Inferior parietal cortex (tissue), 1 donor: Measurements from ENCODE around the gene TLR8.
"Not testable (repeated sequence)": the region's sequence is repeated elsewhere in the genome, so short reads cannot be mapped to it uniquely, and the experiment has no call there.

Experiments
- DNase-seq: peaks from one replicate; pipeline ENCODE4 v3.0.0-alpha.2; 2016; ENCODE audit errors: extremely low spot score

TLR8 gene

DNA sequence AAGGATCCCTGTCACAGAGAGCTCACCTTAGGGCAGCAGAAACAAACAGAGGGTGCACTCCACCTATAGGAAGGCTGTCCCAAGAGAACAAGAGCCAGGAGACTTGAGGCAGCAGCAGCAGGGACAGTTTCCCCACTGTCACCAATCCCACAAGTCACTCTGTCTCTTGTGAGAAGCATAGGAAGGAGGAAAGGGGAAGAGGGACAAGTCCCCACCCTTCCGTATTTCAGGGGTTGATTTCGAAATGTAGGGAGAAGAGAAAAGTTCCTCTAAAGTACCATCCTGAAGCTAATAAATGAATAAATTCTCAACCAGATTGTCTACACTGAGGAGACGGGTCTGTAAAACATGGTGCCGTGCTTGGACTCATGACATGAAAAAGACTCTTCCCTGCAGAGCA is 9.5 kb upstream of the TLR8 start:
- DNase-seq, result no peak

DNA sequence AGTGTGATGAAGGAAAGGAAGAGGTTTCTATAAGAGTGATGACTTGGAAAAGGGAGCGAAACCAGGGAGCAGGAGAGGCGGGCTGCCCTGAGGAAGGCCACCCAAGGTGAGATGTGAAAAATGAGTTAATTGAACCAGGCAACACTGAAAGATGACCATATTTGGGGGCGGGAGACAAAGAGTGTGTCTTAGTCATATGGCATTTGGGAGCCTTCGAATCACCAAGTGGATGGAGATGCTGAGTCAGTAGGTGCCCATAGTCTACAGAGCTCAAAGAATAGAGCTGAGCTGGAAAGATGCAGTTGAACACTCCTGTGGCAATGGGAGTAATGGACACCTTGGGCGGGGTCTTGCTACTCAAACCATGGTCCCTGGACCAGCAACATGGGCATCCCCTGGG is 8.3 kb upstream of the TLR8 start:
- no peak for DNase-seq

DNA sequence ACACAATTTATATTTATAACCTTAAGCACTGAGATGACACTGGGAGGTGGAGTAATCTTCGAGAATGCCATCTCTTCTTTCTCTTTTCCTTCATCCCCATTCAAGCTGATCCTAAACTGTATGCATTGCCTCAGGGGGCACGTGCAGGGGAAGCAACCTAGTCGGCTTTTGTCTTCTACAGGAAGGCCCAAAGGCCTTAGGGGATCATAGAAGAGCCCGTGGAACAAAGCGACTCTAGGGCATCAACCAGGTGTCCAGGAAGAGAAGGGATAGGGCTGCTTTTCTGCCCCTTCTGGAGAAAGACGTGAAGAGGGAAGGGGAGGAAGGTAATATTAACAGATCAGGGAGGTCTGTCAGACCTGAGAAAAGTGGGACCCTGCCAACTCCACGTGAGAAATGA is 6.9 kb upstream of the TLR8 start:
- no peak for DNase-seq

DNA sequence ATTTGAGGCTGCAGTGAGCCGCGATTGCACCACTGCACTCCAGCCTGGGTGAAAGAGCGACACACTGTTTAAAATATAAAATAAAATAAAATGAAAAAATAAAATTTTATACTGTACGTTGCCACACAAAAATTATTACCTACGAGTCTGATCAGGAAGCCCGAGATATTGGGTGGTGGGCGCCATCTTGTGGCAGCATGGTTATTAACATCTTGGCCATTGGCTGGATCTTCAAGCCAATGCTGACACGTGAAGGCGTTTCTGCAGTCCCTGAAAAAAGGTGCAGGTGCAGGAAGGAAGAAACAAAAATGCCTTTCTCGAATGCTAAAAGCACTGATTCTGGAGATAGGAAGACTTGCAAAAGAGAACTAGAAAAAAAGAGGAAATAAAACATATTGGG is 4.9 kb upstream of the TLR8 start:
- peak; percentile 62 for DNase-seq

DNA sequence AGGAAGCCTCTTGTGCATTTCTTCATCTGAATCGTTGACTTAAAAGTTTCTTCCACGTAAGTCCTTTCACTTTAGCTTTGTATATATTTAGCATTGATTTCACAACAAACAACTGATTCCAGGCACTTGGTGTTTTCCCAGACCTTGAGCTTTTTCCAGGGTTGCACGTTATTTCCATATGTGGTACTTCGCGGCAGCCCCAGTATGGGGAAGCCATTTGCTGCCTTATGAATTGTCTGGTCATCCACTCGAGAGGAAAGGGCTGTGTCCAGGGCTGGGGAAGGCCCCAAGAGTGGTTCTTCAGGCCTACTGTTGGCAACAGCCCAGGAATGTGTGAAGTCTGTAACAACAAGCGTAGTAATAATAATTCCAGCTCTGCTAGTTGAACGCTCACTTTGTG is 2.8 kb upstream of the TLR8 start:
- no peak for DNase-seq

DNA sequence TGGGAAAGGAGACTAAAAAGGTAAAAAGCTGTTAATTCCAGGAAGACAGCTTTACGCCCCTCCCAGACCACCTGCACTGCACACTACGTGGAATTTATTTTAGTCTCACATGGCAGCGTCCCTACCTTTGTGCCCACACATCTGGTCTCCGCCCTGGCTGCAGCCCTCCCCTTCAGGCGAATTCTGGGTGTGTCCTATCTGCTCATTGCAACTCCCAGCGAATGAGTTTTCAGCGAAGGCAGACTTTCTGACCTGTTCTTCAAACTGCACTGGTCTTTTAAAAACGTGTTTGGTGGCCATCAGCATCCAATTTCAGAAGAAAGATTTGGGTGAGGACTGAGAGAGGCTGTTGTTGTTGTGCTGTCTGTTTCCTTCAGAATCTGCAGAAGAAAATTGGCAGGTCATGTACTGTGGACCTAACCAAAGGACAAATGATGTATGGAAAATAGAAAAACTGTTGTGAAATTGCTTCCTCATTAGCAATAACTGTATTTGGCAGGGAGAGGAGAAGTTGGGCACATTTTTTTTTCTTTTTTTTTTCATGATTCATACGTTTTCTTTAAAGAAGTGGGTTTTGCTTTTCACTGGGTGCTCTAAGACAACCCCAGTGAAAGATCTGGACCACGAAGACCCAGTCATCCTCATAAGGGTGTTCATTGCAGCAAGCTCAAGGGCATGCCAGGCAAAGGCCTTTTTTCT is 4.2 kb downstream of the TLR8 start:
- no peak for DNase-seq

DNA sequence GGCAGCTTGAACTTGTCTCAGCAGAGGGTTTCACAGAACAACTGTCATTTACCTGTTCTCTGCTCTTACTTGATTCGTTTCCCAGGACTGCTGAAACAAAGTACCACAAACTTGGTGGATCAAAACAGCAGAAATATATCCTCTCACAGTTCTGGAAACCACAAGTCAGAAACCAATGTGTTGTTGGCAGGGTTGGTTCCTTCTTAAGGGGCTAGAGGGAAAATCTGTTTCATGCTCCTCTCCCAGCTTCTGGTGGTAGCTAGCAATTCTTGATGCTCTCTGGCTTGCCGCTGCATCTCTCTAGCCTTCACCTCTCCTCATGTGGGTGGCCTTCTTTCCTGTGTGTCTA is 4.7 kb downstream of the TLR8 start:
- no peak for DNase-seq

DNA sequence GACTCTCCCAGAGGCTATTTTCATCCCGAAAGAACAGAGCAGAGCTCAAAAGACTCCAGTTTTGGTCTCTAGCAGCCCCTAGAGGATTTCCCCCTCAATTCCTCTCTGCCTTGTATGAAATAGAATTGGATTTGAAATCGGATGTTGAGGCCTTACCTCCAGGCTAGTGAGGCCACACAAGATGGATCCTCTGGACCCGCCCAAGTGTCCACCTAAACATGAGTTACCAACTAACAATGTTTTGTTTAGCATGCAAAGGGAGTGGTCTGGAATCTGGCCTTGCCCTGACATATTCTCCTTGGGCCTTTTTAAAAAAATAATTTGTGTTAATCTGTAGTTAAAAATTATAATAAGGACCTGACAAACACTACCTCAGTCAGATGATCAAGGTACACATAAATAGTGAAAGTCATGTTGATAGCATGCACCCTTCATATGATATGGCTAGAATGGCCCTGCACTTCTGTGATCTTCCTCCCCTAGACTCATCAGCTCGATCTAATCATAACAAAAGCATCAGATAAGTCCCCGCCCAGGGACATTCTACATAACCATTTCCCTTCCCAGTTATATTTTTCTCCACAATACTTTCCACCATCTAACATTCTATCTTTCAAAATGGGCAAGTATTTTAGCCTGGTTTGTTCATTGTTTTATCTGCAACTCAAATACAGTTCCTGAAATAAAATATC is 6.5 kb downstream of the TLR8 start:
- DNase-seq, result no peak

DNA sequence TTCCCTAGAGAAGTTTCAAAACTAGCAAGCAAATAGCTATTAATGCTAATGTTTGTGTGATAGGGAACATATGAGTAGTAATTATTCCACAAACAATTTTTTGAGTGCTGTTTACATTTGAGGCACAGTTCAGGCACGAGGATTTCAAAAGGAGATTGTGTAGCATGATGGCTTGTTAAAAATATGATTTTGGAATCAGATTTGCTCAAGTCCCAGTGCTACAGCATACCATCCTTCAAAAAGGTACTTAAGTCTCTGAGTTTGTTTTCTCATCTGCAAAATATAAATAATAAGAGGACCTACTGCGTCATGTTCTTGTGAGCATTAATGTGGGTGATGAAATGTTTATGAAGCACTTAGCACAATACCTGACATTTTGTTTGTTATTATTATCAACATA is 11.3 kb downstream of the TLR8 start:
- DNase-seq, result no peak

DNA sequence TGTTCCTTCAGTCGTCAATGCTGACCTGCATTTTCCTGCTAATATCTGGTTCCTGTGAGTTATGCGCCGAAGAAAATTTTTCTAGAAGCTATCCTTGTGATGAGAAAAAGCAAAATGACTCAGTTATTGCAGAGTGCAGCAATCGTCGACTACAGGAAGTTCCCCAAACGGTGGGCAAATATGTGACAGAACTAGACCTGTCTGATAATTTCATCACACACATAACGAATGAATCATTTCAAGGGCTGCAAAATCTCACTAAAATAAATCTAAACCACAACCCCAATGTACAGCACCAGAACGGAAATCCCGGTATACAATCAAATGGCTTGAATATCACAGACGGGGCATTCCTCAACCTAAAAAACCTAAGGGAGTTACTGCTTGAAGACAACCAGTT is 12.6 kb downstream of the TLR8 start:
- DNase-seq, result no peak

DNA sequence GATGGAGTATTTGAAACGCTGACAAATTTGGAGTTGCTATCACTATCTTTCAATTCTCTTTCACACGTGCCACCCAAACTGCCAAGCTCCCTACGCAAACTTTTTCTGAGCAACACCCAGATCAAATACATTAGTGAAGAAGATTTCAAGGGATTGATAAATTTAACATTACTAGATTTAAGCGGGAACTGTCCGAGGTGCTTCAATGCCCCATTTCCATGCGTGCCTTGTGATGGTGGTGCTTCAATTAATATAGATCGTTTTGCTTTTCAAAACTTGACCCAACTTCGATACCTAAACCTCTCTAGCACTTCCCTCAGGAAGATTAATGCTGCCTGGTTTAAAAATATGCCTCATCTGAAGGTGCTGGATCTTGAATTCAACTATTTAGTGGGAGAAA is 13.2 kb downstream of the TLR8 start:
- DNase-seq, result no peak

DNA sequence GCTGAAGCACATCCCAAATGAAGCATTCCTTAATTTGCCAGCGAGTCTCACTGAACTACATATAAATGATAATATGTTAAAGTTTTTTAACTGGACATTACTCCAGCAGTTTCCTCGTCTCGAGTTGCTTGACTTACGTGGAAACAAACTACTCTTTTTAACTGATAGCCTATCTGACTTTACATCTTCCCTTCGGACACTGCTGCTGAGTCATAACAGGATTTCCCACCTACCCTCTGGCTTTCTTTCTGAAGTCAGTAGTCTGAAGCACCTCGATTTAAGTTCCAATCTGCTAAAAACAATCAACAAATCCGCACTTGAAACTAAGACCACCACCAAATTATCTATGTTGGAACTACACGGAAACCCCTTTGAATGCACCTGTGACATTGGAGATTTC is 14.6 kb downstream of the TLR8 start:
- DNase-seq, result no peak

DNA sequence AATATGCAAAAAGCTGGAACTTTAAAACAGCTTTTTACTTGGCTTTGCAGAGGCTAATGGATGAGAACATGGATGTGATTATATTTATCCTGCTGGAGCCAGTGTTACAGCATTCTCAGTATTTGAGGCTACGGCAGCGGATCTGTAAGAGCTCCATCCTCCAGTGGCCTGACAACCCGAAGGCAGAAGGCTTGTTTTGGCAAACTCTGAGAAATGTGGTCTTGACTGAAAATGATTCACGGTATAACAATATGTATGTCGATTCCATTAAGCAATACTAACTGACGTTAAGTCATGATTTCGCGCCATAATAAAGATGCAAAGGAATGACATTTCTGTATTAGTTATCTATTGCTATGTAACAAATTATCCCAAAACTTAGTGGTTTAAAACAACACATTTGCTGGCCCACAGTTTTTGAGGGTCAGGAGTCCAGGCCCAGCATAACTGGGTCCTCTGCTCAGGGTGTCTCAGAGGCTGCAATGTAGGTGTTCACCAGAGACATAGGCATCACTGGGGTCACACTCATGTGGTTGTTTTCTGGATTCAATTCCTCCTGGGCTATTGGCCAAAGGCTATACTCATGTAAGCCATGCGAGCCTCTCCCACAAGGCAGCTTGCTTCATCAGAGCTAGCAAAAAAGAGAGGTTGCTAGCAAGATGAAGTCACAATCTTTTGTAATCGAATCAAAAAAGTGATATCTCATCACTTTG is 15.6 kb downstream of the TLR8 start:
- no peak for DNase-seq

DNA sequence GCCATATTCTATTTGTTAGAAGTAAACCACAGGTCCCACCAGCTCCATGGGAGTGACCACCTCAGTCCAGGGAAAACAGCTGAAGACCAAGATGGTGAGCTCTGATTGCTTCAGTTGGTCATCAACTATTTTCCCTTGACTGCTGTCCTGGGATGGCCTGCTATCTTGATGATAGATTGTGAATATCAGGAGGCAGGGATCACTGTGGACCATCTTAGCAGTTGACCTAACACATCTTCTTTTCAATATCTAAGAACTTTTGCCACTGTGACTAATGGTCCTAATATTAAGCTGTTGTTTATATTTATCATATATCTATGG is 16.1 kb downstream of the TLR8 start:
- no peak for DNase-seq

DNA sequence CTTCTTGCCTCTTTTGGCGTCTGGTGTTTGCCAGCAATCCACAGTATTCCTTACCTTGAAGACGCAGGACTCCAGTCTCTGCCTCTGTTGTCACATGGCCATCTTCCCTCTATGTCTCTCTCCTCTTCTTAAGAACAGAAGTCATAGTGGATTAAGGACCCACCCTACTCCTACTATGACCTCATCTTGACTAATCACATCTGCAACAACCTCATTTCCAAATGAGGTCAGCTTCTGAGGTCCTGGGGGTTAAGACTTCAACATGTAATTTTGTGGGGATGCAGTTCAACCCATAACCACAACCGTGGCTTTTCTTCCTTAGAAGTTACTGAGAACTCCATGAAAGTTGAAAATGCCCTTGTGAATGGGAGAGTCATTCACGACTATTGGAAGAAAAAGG is 23.3 kb downstream of the TLR8 start:
- DNase-seq, result no peak

DNA sequence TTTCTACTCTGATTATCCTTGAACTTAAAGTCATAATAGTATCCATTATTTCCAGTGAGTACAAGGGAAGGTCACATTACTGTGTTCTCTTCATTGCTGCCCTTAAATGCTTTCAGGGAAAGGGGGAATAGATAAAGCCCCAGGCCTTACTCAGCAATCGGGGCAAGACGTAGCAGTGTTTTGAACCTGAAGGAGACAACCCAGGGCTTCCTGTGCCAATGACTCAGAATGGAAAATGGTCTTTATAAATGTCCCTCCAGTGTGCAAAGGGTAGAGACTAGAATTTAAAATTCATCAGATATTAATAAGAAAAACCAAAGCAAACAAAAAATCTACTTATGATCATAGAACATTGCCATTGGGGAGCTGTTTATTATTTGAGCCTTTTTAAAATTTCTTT is 23.7 kb downstream of the TLR8 start:
- DNase-seq, result no peak

DNA sequence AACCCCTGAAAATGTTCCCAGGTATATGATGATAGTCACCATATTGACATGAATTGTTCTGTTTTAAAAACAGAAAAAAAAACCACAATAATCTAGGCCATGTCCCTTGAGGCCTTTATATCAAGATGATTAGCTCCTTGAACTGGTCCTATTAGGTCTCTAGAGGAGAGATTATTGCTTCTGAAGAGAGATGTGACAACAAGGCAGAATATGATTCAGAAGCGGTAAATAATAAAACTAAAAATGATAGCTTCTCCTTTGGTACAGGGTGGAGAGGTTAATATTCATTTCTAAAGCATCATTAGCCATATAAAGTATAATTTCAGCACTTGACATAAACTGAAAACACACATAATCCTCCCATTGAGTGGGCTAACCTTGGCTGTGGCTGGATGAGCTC is 25.8 kb downstream of the TLR8 start:
- no peak for DNase-seq

DNA sequence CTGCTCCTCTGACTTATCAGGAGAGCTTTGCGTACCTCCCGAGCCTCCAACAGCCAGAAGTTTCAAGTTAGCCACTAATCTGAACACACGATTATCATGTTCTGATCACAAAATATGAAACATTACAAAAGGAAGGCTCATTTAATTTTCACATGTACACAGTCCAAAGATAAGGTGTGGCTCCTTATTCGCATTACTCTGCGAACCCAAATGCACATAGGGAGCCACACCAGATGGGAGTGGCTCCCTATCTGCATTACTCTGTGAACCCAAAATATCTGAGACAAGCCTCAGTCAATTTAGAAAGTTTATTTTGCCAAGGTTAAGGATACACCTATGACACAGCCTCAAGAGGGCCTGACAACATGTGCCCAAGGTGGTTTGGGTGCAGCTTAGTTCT is 28.4 kb downstream of the TLR8 start:
- DNase-seq, result no peak

DNA sequence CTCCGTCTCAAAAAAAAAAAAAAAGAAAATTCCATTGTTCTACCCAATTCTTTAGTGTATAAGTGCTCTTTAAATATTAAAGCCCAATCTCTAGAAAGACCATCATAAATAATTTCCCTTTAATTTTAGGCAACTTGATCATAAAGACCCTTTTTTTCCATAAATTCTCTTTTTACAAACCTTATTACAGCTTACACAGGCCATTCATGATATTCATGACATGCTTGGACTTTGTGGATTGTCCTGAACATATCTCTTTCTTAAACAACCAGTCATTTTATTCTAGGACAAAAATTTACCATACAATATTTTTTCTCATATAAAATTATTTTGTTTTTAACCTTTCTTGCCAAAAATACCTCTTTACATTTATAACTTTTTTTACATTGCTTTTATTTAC is 30.5 kb downstream of the TLR8 start:
- DNase-seq, result no peak

DNA sequence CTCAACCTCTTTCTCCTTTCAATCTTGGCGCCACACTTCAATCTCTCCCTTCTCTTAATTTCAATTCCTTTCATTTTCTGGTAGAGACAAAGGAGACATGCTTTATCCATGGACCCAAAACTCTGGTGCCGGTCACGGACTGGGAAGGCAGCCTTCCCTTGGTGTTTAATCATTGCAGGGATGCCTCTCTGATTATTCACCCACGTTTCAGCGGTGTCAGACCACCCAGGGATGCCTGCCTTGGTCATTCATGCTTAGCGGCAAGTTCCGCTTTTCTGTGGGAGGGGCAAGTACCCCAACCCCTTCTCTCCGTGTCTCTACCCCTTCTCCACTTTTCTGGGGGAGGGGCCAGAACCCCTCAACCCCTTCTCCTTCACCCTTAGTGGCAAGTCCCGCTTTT is 34.1 kb downstream of the TLR8 start:
- DNase-seq, result not testable (repeated sequence)

DNA sequence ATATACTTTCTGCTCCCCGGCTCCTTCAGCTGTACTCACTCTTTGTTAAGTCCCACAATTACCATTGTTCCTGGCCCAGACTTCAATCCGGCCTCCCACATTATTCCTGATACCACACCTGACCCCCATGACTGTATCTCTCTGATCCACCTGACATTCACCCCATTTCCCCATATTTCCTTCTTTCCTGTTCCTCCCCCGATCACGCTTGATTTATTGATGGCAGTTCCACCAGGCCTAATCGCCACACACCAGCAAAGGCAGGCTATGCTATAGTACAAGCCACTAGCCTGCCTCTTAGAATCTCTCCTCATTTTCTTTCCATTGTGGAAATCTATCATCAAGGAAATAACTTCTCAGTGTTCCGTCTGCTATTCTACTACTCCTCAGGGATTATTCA is 37.2 kb downstream of the TLR8 start:
- DNase-seq, result not testable (repeated sequence)

DNA sequence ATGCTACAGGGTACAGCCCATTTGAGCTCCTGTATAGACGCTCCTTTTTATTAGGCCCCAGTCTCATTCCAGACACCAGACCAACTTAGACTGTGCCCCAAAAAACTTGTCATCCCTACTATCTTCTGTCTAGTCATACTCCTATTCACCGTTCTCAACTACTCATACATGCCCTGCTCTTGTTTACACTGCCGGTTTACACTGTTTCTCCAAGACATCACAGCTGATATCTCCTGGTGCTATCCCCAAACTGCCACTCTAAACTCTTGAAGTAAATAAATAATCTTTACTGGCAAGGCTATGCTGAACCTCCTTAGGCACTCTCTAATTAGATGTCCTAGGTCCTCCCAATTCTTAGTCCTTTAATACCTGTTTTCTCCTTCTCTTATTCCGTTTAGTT is 38.0 kb downstream of the TLR8 start:
- not testable (repeated sequence) for DNase-seq

DNA sequence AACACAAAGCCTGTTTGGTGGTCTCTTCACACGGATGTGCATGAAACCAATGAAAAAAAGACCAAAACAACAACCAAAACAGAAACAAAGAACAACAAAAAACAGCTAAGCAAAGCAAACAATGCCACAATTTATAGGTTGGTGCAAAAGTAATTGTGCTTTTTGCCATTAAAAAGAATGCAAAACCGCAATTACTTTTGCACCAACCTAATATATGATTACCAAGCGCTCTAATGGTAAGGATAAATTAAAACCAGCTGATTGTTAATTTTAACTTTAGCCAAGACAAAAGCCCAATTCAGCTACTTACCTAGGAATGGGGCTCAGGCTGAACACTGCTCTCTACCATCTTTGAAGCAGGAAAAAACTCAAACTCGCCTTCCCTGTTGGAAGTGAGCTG is 39.1 kb downstream of the TLR8 start:
- no peak for DNase-seq

DNA sequence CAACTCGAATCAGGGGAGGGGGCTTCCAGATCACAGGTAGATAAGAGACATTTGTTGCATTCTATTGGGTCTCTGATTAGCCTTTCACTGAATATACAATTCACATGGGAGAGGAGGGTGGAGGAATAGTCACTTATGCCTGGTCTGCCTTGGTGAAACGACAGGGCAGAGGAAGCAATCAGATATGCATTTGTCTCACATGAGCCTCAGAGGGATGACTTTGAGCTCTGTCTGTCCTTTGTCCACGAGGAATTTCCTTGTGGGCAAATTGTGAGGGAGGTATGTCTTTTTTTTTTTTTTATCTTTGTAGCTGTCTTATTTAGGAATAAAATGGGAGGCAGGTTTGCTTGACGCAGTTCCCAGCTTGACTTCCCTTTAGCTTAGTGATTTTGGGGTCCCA is 40.0 kb downstream of the TLR8 start:
- DNase-seq, result no peak
